Psoas muscle (tissue), 8 donors: ENCODE data around the gene DPP10. TPM values are rescaled to one million over a fixed set of nuclear protein-coding genes. Genes with fewer than 3 reads are reported as not detected.

Experiments used
- ATAC-seq, 4 donors: fragments of 200-7000 bp; cut with Tn5 transposase; one replicate each; pipeline ENCODE4 v1.9.1; 2020; ENCODE audit warnings: moderate library complexity in 3 of 4, mild to moderate bottlenecking in 2 of 4
- DNase-seq, 2 donors: peaks; one replicate each; pipeline ENCODE4 v3.0.0-alpha.2; 2020
- H3K27ac ChIP-seq: fragments of 200-600 bp; one replicate; pipeline ENCODE4 v1.8.0; 2022
- H3K27me3 ChIP-seq, 3 donors: fragments of 200-600 bp in 1 of 3; one replicate each; pipeline versions ENCODE4 v1.6.1 to v1.8.0; 2013 to 2022; ENCODE audit warnings: low read length in 2 of 3, mild to moderate bottlenecking in 2 of 3, moderate library complexity in 1 of 3; ENCODE audit not compliant: insufficient read depth in 3 of 3
- H3K36me3 ChIP-seq, 2 donors: fragments of 200-600 bp in 1 of 2; one replicate each; pipeline versions ENCODE4 v1.6.1 to v1.8.0; 2013 to 2022; ENCODE audit warnings: low read depth in 1 of 2, mild to moderate bottlenecking in 1 of 2, moderate library complexity in 1 of 2; ENCODE audit not compliant: insufficient read depth in 1 of 2
- H3K4me1 ChIP-seq: fragments of 200-600 bp; one replicate; pipeline ENCODE4 v1.8.0; 2022
- H3K4me3 ChIP-seq: fragments of 200-600 bp; one replicate; pipeline ENCODE4 v1.8.0; 2022; ENCODE audit warnings: mild to moderate bottlenecking
- H3K9me3 ChIP-seq: fragments of 200-600 bp; one replicate; pipeline ENCODE4 v1.8.0; 2022
- CTCF ChIP-seq: fragments of 200-600 bp; IDR thresholded peaks from one replicate; pipeline ENCODE4 v1.8.0; 2022; ENCODE audit warnings: antibody characterized with exemption
- WGBS, 3 donors: extraction: QIAGEN DNeasy Blood & Tissue Kit; methylation state at CpG; one replicate each; pipeline versions ENCODE4 v1.1.6 to v1.1.7; 2013; 5-methylcytosine and 5-hydroxymethylcytosine counted together
- intact Hi-C, 2 donors: fragments of 100-400 bp; cut with DNase I; formaldehyde crosslinking; loops; one replicate each; pipeline versions ENCODE4 v1.11.0 to v1.14.2; 2022
- polyA plus RNA-seq, 3 donors: library from polyadenylated mRNA; stranded (reverse); fragments of 200-250 nt; gene quantifications; one replicate each; pipeline ENCODE4 v1.2.3, GENCODE V29; 2013
- total RNA-seq, 4 donors: library from RNA; stranded (reverse); fragmentation: NEBNext Ultra II Directional in 2 of 4; extraction: Animal tissue kit (Norgen Biotek cat#: 25700) in 2 of 4; gene quantifications; one replicate each; pipeline versions ENCODE4 v1.2.1 to v1.2.4, GENCODE V29; 2021 to 2023
- donor health status: healthy with polysubstance abuse.
- donor health status: DM: no; HTN: no; CAD: no; lungs with moderate emphysema.
- donor health status: Bipolar disorder and iron deficiency.
- donor health status: healthy.
- donor health status: DM: yes; HTN: yes; CAD: no.
- donor health status: DM: no; HTN: no; CAD: no.
- donor health status: DM: no; HTN: no; CAD: no.
- donor health status: DM: yes; HTN: yes; CAD: no.

Gene DPP10
- total and polyA plus RNA-seq, 7 donors: 0.01 to 0.11 TPM; not detected in 5

- intact Hi-C loops: no loop called here
- Histone ChIP-seq H3K27ac (no peak overlapping the region), H3K9me3 (no peaks in the 10 kb centered on the region), H3K4me1 (no peaks in the 10 kb centered on the region), H3K27me3 (no peaks in the 10 kb centered on the region), H3K4me3 (no peak overlapping the region), H3K36me3 (no peaks in the 10 kb centered on the region)
- no peak for DNase-seq
- ATAC-seq: no peak
- TF ChIP-seq CTCF: no peak
Measured at GRCh38 chr2:114668415-114668814, 226.0 kb downstream of the DPP10 start.

- Histone ChIP-seq H3K9me3 (no peaks in the 10 kb centered on the region), H3K27me3 (no peaks in the 10 kb centered on the region), H3K4me3 (no peak overlapping the region), H3K27ac (no peak overlapping the region), H3K4me1 (no peaks in the 10 kb centered on the region), H3K36me3 (no peaks in the 10 kb centered on the region)
- TF ChIP-seq CTCF: no peak
- DNase-seq: no peak
- ATAC-seq: no peak
- 83 to 100% (median 95%) methylated on average over 1 of the region's 1 CpG for WGBS, 3 donors
- intact Hi-C loops: no loop called here
Measured at GRCh38 chr2:114683251-114683650, 240.8 kb downstream of the DPP10 start.

DNA sequence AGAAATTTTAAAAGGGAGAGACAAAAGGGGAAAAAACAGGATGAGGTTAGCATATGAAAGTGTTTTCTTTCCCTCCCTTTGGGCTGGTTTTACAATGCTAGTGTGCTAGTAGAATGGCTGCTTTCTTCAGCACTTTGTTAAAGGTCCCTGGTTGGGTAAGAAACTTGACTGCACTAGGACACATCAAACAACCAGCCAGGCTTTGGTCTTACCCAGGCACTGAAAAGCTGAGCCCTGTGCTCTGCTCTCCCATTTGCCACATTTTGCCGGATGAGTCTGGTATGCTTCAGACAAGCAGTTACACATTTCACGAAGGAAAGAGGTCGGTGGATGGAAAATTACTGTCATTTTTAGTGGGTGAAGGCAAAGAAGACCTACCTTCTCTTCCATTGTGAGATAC, 242.0 kb downstream of the DPP10 start:
- no peaks in the 10 kb centered on the region for H3K36me3 ChIP-seq
- intact Hi-C loops: no loop called here
- 51 to 74% (median 58%) methylated on average over 3 of the region's 3 CpGs for WGBS, 3 donors

DNA sequence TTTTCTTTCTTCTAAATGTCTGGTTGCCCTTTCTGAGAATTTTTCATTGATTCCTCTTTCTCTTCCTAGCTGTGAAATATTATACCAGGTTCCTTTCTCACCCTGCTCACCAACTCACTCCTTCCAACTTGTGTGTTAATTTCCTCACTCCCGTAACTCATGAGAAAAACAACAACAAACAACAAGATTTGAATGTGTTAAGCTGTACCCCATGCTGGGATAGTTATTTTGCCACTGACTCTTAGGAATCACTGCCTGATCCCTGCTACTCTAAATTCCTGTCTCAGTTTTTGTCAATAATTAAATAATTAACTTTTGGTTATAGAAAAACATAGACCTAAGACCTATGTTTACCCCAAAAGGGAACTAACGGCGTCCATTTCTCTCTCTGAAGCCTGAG, 242.7 kb downstream of the DPP10 start:
- DNase-seq (no peak), ATAC-seq (no peak)
- Histone ChIP-seq H3K27ac (no peak overlapping the region), H3K36me3 (no peaks in the 10 kb centered on the region), H3K4me1 (no peaks in the 10 kb centered on the region), H3K4me3 (no peak overlapping the region), H3K9me3 (no peaks in the 10 kb centered on the region), H3K27me3 (no peaks in the 10 kb centered on the region)
- intact Hi-C loops: no loop called here
- TF ChIP-seq CTCF: no peak
- 55 to 64% (median 61%) methylated on average over 3 of the region's 3 CpGs for WGBS, 3 donors

More for the DNA sequence above, 242.0 kb downstream of the DPP10 start:
- no peaks in the 10 kb centered on the region for H3K4me1 ChIP-seq
- no peaks in the 10 kb centered on the region for H3K27me3 ChIP-seq
- H3K4me3 ChIP-seq: no peak overlapping the region
- ATAC-seq: no peak
- no peaks in the 10 kb centered on the region for H3K9me3 ChIP-seq
- TF ChIP-seq CTCF: no peak
- H3K27ac ChIP-seq: no peak overlapping the region
- DNase-seq: no peak

- DNase-seq (no peak), ATAC-seq (no peak)
- Histone ChIP-seq H3K36me3 (no peaks in the 10 kb centered on the region), H3K27ac (no peak overlapping the region), H3K9me3 (no peaks in the 10 kb centered on the region), H3K4me3 (no peak overlapping the region), H3K27me3 (no peaks in the 10 kb centered on the region), H3K4me1 (no peaks in the 10 kb centered on the region)
- no peak for TF ChIP-seq CTCF
- intact Hi-C loops: no loop called here
Measured at GRCh38 chr2:114688241-114688640, 245.8 kb downstream of the DPP10 start.
